Omental fat pad (tissue), 4 donors: ENCODE data around the gene DYRK1B. TPM values are rescaled to one million over a fixed set of nuclear protein-coding genes. Genes with fewer than 3 reads are reported as not detected.

Source experiments
- ATAC-seq: fragments of 150-250 bp; one replicate; pipeline ENCODE4 v1.9.1; 2016; ENCODE audit warnings: mild to moderate bottlenecking, moderate library complexity; ENCODE audit not compliant: low FRiP score
- DNase-seq: peaks from one replicate; pipeline ENCODE4 v3.0.0-alpha.2; 2019; ENCODE audit warnings: low spot score
- CTCF ChIP-seq, 3 donors: fragments of 450-650 bp; IDR thresholded peaks; one replicate each; pipeline ENCODE4 v1.5.1; 2016 to 2017; ENCODE audit warnings: antibody characterized with exemption in 3 of 3, mild to moderate bottlenecking in 3 of 3, moderate library complexity in 2 of 3
- total RNA-seq, 4 donors: library from RNA; depleted of rRNA; stranded (reverse); fragments of >200 nt; gene quantifications; one replicate each; pipeline ENCODE4 v1.1.0, GENCODE V29; 2016

Gene DYRK1B
- total RNA-seq, 4 donors from 2014 or later, result 4.6 to 9.9 (median 5.3) TPM

DNA sequence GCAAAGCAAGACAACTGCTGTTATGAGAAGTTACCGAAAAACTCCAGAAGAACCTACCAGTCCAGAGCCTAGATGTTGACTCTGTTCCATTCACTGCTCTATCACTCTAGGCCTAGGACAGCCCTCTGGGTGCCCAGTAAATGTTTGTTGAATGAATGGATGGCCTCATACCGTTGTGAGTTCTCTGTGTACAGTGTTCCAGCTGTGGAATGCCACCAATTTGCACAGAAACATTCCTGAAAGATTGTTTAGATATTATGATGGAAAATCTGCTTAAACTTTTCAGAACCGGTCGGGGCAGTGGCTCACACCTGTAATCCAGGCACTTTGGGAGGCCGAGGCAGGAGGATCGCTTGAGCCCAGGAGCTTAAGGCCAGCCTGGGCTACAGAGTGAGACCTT, 13.6 kb upstream of the DYRK1B start:
- no peak for ATAC-seq
- DNase-seq, result no peak
- TF ChIP-seq CTCF (IDR thresholded peaks at IDR 0.05), result no peak

- ATAC-seq (peak; percentile 9), DNase-seq (no peak)
- TF ChIP-seq CTCF (IDR thresholded peaks at IDR 0.05), result no peak
These were observed 12.9 kb upstream of the DYRK1B start for GRCh38 chr19:39846678-39847486.

DNA sequence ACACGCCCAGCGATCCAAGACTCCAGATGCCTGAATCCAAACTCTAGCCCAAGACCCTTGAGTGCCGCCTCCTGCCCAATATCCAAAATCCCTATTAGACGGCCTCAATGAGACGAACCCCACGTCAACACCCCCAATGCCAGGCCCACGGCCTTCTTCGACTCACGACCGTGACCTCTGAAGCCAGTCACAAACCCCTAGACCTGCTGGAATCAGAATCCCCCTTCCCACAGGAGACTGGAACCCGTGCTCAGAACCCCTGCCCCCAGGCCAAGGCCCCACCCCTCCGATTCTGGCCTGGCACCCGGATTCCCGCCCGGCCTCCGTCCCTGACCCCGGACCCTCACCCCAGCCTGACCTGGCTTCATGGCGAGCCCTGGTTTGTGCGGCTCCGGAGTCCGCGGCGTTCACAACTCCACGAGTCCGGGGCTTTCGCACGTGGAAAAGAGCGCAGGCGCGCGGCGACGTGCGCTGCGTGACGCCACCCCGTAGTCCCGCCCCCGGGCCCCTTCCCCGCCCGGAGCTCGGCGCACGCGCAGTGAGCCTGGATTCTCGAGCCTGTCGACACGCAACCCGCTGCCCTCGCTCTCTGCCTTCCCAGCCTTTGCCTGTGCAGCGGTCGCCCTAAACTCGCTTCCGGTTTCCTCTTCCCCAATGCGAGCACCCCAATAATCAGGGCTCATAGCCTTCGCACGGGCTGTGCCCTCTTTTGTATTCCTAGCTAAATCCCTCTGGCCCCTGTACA, 12.1 kb upstream of the DYRK1B start, which contains the start of gene FBL:
Gene FBL (minus strand): TSS at position 447 of the 745 bp plus-strand sequence. CDS start 79 bp downstream, at position 368.
- peak; percentile 91 for DNase-seq
- TF ChIP-seq CTCF (IDR thresholded peaks at IDR 0.05), result no peak
- peak; percentile 95 for ATAC-seq

DNA sequence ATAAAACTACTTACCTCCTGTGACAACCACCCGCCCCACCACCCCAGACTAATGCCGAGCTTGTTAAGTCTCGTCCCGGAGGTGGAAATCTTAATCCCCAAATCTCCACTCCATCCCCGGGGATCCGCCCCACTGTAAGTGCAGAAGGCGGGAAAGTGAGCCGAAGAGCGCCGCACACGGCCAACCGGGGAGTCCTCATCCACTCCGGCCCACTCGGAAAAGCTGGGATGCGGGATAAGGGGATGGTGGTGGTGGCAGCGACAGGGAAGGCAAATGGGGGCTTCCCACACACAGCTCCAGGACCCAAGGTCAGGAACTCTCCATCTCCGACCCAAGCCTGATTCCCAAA, 11.6 kb upstream of the DYRK1B start:
- ATAC-seq (peak; percentile 60), DNase-seq (no peak)

DNA sequence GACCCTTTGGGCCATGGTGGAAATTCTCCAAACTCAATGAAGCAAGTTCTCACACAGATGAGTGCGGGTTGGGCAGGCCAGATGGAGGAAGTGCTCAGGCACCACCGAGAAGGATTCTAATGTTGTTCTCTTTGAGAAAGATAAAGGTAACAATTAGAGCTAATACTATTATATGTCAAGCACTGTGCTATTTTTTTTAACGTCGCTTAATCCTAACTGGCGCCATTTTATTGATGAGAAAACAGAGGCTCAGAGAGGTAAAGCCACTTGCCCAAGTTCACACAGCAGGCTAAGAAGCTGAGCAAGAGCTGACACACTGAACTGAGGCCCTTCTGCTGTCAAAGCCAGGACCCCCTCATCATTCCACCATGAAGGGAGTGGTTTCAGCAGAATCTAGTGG, 11.2 kb upstream of the DYRK1B start:
- no peak for ATAC-seq
- no peak for TF ChIP-seq CTCF (IDR thresholded peaks at IDR 0.05)
- DNase-seq, result no peak

More for the DNA sequence above, 11.6 kb upstream of the DYRK1B start:
- TF ChIP-seq CTCF (IDR thresholded peaks at IDR 0.05), result no peak

DNA sequence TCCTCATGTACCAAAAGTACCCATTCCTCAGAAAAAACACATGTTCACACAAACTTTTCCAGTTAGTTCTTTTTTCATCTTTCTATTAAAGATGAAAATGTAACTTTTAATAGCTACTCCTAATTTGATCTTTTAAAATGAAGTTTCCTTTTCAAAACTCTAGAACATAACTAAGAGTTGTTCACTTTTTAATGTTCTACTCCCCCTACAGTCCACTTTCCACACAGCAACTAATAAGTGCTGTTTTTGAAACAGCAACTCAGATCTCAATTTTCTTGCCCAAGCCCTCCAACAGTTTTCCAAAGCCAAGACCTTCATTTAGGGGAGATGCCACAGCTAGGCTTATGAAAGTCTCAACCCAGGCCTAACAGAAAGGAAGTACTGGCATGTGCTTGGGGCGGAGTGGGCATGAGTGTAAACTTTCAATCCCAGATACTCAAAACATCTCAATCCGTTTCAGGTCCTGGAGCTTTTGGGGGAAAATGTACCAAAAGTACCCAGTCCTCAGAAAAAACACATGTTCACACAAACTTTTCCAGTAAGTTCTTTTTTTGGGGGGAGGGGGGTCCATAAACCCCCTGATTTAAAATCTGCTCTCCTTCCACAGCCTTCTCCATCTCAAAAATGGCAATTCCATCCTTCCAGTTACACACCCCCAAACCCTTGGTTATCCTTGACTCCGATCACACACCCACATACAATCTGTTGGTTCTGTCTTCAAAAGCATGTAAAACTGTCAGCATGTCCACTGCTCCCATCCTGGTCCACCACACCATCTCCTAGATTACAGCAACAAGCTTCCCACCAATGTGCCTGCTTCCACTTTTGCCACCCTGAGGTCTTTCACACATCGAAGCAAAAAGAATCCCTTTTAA, 10.2 kb upstream of the DYRK1B start:
- no peak for DNase-seq
- ATAC-seq, result no peak
- no peak for TF ChIP-seq CTCF (IDR thresholded peaks at IDR 0.05)
